HL-60 (cell line): ENCODE data around the gene GRID1.

Experiments
- CTCF ChIP-seq: IDR thresholded peaks from one replicate; pipeline ENCODE4 v1.5.1; 2011; ENCODE audit warnings: low read length, control low read depth, inconsistent platforms; ENCODE audit not compliant: insufficient read depth
- GABPA ChIP-seq: IDR thresholded peaks from 2 replicates; pipeline ENCODE4 v1.6.1; 2012; ENCODE audit warnings: low read depth
- POLR2AphosphoS5 ChIP-seq: IDR thresholded peaks from 2 replicates; pipeline ENCODE4 v1.6.1; 2012; ENCODE audit warnings: low read depth
- REST ChIP-seq: IDR thresholded peaks from 2 replicates; pipeline ENCODE4 v1.6.1; 2012; ENCODE audit warnings: low read depth; ENCODE audit not compliant: insufficient replicate concordance
- SPI1 ChIP-seq: IDR thresholded peaks from 2 replicates; pipeline ENCODE4 v1.6.1; 2012; ENCODE audit warnings: low read depth, mild to moderate bottlenecking, borderline replicate concordance

- TF ChIP-seq CTCF = no peak
- no peak for TF ChIP-seq POLR2AphosphoS5
- TF ChIP-seq GABPA = no peak
- TF ChIP-seq SPI1 = no peak
- TF ChIP-seq REST = no peak
Measured at GRCh38 chr10:85857791-85858190, 508.8 kb downstream of the GRID1 start.
